Activated CD4-positive, CD25-positive, alpha-beta regulatory T cell treated with anti-CD3 and anti-CD28 coated beads, Interleukin-2, amount 50 U/mL, for 72 hours (primary cell): Measurements from ENCODE around the gene PAN2.
"Not testable (repeated sequence)": the region's sequence is repeated elsewhere in the genome, so short reads cannot be mapped to it uniquely, and the experiment has no call there.

Experiments
- DNase-seq: peaks from one replicate; pipeline ENCODE4 v3.0.0; 2021

The PAN2 gene

DNA sequence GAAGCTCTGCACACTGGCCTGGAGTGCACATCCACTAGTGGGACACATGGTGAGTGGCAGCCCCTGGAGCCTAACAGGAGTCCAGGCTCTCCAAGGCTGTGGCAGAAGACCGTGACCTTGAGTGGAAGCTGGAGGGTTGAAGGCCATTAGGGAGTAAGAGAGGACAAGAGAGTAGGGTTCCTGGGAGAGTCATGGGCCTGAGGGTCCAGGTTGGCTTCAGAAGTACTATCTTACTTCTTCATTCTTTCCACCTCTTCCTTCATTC is 5.3 kb upstream of the PAN2 start:
- no peak for DNase-seq

GRCh38 chr12:56338308-56339157 is 4.7 kb upstream of the PAN2 start, which contains the start of gene IL23A:
TSS of gene IL23A (plus strand) at chr12:56338884. CDS start at chr12:56339045, 161 bp downstream.
- DNase-seq: peak; percentile 76

- no peak for DNase-seq
These were observed 4.0 kb upstream of the PAN2 start for GRCh38 chr12:56337753-56338251.

GRCh38 chr12:56336361-56337167 is 2.8 kb upstream of the PAN2 start:
- no peak for DNase-seq

- not testable (repeated sequence) for DNase-seq
These were observed 1.7 kb upstream of the PAN2 start for GRCh38 chr12:56335527-56335926.

DNA sequence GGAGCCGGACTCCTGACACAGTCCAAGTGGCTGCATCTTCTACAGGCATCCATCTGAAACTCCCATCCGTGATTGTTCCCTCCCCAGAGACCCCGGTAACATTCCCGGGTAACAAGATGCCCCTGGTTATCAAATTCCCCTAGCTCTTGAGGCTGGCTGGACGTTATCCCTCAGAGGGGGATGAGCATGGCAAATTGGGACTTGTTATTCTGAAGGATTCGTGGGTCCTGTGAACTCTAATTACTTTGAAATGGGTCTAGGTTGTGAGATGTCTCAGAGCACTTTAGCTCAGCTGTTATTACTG is 642 bp upstream of the PAN2 start:
- DNase-seq: no peak

GRCh38 chr12:56333197-56333678 is 562 bp downstream of the PAN2 start:
- DNase-seq: no peak

GRCh38 chr12:56332512-56333196 is 1.1 kb downstream of the PAN2 start:
- DNase-seq: no peak

DNA sequence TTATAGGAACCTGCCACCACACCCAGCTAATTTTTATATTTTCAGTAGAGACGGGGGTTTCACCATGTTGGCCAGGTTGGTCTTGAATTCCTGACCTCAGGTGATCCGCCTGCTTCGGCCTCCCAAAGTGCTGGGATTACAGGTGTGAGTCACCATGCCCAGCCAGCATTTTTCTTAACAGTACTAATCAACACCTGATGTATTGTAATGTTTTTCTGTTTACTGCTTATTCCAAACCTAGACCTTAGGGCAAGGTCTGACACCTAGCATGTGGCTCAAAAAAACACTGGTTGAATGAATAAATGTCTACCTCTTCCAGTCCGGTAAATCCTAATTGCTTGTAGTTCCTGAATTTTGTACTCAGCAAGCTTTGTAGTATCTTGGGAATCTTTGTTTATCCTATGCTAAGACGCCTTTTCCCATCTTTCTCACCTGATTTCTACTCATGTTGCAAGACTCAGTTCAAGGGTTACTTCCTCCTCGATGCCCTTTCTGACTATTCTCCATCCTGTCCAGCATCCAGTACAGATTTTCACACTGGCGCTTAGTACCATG is 2.8 kb downstream of the PAN2 start:
- DNase-seq: no peak

DNA sequence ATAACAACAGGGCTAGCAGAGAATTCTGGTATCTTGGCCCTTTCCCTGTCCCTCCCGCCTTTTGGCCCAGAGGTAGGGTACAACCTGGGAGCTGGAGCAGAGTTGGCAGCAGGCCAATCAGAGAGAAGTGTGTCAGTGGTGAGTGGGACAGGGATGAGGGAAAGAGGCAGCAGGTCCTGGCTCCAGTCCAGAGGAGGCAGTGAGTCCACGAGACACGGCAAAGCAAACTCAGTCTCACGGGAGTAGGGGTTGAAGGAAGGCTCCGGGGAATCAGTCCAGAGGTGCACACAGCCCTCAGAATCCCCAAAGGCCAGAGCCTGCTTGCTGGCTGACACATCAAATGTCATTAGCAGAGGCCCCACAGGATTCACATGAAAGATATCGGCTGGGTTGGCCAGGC is 7.3 kb downstream of the PAN2 start:
- no peak for DNase-seq

DNA sequence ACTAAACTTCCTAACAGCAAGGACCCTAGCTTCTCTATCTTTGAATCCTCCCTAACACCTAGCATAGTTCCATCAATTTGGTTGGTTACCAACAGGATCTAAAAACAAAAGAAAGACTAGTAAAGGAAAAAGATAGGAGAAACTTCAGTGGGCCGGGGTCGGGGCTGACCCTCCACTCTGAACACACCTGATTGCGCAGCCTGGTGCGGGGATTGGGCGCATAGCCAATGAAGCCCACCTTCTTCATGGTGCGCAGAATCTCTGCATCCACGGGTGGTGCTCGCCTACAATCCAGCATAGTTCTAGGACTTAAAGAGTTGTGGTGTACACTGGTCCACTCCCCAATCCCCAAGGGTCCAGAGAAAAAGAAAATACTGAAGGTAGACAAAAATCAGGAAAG is 7.7 kb downstream of the PAN2 start:
- no peak for DNase-seq

- DNase-seq: no peak
These were observed 9.6 kb downstream of the PAN2 start for GRCh38 chr12:56324206-56324605.

DNA sequence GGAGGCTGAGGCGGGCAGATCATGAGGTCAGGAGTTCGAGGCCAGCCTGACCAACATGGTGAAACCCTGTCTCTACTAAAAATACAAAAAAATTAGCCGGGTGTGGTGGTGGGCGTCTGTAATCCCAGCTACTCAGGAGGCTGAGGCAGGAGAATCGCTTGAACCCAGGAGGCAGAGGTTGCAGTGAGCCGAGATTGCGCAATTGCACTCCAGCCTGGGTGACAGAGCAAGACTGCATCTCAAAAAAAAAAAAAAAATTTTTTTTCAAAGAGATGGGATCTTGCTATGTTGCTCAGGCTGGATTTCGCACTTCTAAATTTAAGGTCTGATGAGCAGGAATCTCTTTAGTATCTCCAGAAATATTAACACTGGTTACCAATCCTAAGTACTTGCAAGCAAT is 12.2 kb downstream of the PAN2 start:
- DNase-seq: not testable (repeated sequence)

GRCh38 chr12:56321027-56321426 is 12.8 kb downstream of the PAN2 start:
- no peak for DNase-seq

GRCh38 chr12:56317675-56318074 is 16.1 kb downstream of the PAN2 start:
- no peak for DNase-seq

DNA sequence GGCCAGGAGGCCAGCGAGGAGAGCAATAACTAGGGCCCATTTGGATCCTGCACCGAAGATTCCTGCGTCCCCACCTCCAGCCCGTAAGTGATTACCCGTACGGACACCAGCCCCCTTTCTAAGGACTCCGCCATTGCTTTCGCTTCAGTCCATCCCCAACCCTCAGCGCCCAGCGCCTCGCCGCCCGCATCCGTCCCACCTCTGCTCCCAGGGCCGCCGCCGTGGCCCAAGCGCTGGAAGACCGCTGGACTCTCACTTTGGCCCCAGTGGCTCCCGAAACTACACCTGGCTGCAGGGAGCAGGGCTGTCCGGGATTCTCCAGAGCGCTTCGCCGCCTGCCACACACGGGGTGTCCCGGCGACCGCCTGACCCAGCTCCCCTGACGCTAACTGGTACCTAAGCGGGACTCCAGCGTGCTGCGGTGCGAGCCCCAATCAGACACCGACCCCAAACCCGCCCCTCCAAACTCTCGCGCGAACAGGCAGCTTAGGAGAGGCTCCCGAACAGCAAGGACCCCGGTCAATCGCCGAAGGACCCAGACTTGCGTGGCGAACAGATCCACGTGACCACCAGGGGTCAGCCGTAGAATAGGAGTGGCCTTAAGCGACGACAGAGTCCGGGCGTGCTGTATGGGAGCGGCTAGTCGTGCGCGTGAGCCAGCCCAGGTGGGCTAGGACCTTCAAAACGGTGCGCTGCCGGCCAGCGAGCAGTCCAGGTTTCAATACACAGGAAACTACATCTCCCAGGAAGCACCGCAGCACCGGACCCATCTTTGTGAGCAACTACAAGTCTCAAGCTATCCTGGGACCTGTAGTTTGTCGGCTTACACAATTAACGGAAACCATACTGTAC is 18.0 kb downstream of the PAN2 start, which contains the start of gene CNPY2:
Gene CNPY2 (minus strand): TSS at position 367 of the 852 bp plus-strand sequence. CDS start 771 bp downstream, outside the sequence.
- peak; percentile 87 for DNase-seq

- DNase-seq: no peak
These were observed 18.6 kb downstream of the PAN2 start for GRCh38 chr12:56315249-56315621.

DNA sequence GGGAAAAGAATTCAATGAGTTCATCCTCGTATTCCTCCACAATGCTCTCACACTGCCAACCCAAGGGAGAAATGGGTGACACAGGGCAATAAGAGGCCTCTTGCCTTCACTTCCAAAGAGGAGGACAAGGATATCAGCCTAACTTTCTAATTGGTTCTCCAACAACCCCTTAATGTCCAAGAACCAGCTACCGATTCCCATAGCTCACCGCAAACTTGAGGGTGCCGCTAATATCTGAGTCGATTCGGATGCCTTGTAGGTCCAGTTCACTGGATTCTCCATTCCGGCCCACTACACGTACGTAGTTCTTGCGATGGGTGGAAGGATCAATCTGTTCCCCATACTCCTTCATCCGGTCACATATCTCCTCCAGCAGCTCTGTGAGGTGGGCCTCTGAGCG is 22.8 kb downstream of the PAN2 start:
- no peak for DNase-seq

- no peak for DNase-seq
These were observed 25.1 kb downstream of the PAN2 start for GRCh38 chr12:56308714-56309113.

DNA sequence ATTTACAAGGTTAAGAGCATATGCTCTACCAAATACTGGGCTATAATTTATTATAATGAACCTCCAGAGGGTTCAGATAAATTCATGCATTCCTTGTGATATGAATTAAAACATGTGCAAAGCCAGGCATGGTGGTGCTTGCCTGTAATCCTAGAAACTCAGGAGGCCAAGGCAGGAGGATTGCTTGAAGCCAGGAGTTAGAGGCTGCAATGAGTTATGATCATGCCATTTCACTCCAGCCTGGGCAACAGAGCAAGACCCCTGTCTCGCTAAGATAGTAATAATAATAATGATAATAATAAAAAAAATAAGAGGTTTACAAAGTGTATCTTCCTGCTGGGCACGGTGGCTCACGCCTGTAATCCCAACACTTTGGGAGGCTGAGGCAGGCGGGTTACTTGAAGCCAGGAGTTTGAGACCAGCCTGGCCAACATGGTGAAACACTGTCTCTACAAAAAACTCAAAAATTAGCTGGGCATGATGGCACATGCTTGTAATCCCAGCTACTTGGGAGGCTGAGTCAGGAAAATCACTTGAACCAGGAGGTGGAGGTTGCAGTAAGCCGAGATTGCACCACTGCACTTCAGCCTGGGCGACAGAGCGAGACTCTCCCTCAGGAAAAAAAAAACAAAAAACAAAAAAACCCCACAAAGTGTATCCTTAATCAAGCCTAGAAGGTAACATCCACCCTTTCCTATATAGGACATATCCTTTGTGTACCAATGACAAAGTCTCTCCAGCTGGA is 26.4 kb downstream of the PAN2 start:
- DNase-seq: no peak

DNA sequence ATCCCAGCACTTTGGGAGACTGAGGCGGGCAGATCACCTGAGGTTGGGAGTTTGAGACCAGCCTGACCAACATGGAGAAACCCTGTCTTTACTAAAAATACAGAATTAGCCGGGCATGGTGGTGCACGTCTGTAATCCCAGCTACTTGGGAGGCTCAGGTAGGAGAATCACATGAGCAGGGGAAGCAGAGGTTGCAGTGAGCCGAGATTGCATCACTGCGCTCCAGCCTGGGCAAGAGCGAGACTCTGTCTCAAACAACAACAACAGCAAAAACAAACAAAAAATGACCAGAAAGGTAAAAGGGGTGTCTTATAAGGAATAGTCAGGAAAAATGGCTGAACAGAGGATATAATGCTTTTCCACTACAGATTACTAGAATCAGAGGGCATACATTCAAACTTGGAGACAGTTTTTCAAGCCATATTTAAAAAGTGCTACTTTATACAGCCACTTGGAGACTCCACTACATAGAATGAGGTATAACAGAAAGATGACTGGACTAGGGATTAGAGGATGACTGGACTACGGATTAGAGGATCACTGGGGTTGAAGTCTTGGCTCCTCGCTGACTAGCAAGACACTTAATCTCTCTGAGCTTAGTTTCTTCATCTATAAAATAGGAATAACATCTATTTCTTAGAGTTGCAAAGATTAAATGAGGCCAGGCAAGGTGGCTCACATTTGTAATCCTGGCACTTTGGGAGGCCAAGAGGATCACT is 28.8 kb downstream of the PAN2 start:
- no peak for DNase-seq
